Hepatocyte (in vitro differentiated cells): ENCODE results near the gene KCNK6. TPM values are rescaled to one million over a fixed set of nuclear protein-coding genes. Genes with fewer than 3 reads are reported as not detected.

Source experiments
- DNase-seq: peaks from one replicate; pipeline ENCODE4 v3.0.0-alpha.2; 2016; ENCODE audit warnings: low spot score
- H2AFZ ChIP-seq: fragments of 200-600 bp; sonication (generic); 2 replicates; pipeline ENCODE4 v1.6.0; 2016; ENCODE audit warnings: antibody characterized with exemption, mild to moderate bottlenecking
- H3K27ac ChIP-seq: fragments of 200-600 bp; sonication (generic); 2 replicates; pipeline ENCODE4 v1.5.1; 2016; ENCODE audit warnings: mild to moderate bottlenecking
- H3K27me3 ChIP-seq: fragments of 200-600 bp; sonication (generic); 2 replicates; pipeline ENCODE4 v1.6.1; 2016
- H3K36me3 ChIP-seq: fragments of 200-600 bp; sonication (generic); replicated peaks from 2 replicates; pipeline ENCODE4 v1.5.1; 2016; ENCODE audit warnings: low read depth; ENCODE audit not compliant: insufficient read depth
- H3K4me1 ChIP-seq: fragments of 200-600 bp; sonication (generic); 2 replicates; pipeline ENCODE4 v1.5.1; 2016; ENCODE audit warnings: mild to moderate bottlenecking, moderate library complexity; ENCODE audit not compliant: insufficient read depth
- H3K4me2 ChIP-seq: fragments of 200-600 bp; sonication (generic); 2 replicates; pipeline ENCODE4 v1.6.0; 2016
- H3K4me3 ChIP-seq: fragments of 200-600 bp; sonication (generic); 2 replicates; pipeline ENCODE4 v1.5.1; 2016; ENCODE audit warnings: mild to moderate bottlenecking
- H3K79me2 ChIP-seq: fragments of 200-600 bp; sonication (generic); 2 replicates; pipeline ENCODE4 v1.6.0; 2017; ENCODE audit warnings: mild to moderate bottlenecking
- H3K9me2 ChIP-seq: fragments of 200-600 bp; sonication (generic); replicated peaks from 2 replicates; pipeline ENCODE4 v1.6.0; 2017; ENCODE audit warnings: mild to moderate bottlenecking; ENCODE audit not compliant: insufficient read depth
- H3K9me3 ChIP-seq: fragments of 200-600 bp; sonication (generic); 2 replicates; pipeline ENCODE4 v1.5.1; 2016; ENCODE audit warnings: low read depth, mild to moderate bottlenecking
- H4K20me1 ChIP-seq: fragments of 200-600 bp; sonication (generic); 2 replicates; pipeline ENCODE4 v1.6.0; 2016; ENCODE audit warnings: mild to moderate bottlenecking; ENCODE audit not compliant: insufficient read depth, poor library complexity, severe bottlenecking
- CTCF ChIP-seq: fragments of 200-600 bp; sonication (generic); IDR thresholded peaks from 2 replicates; pipeline ENCODE4 v1.5.1; 2016; ENCODE audit warnings: antibody characterized with exemption, mild to moderate bottlenecking; ENCODE audit not compliant: poor library complexity
- EZH2 ChIP-seq: fragments of 200-600 bp; sonication (generic); IDR thresholded peaks from 2 replicates; pipeline ENCODE4 v1.6.1; 2016; ENCODE audit warnings: antibody characterized with exemption, mild to moderate bottlenecking, borderline replicate concordance
- EZH2phosphoT487 ChIP-seq: fragments of 200-600 bp; sonication (generic); IDR thresholded peaks from one replicate; pipeline ENCODE4 v1.6.1; 2018; ENCODE audit warnings: antibody characterized with exemption, mild to moderate bottlenecking, low read depth, moderate library complexity; ENCODE audit not compliant: unreplicated experiment, severe bottlenecking
- WGBS: methylation state at CpG from one replicate; pipeline ENCODE4 v1.1.6; 2016; ENCODE audit warnings: low lambda C conversion rate; ENCODE audit errors: missing lambda C conversion rate; 5-methylcytosine and 5-hydroxymethylcytosine counted together
- polyA plus RNA-seq: library from polyadenylated mRNA; unstranded; fragments of >200 nt; fragmentation: Nextera tagmentation; extraction: Ambion mirVana; gene quantifications from 2 replicates; pipeline ENCODE4 v1.2.1, GENCODE V29; 2016
- total RNA-seq: library from RNA; depleted of rRNA; stranded (reverse); fragments of >200 nt; gene quantifications from 2 replicates; pipeline ENCODE4 v1.2.3, GENCODE V29; 2014

Gene KCNK6
- total and polyA plus RNA-seq, 2 experiments from 2014 or later, result 9.0 to 16.0 TPM

- WGBS, result 94% methylated on average over 9 of the region's 9 CpGs
- no peak overlapping the region for H3K4me3 ChIP-seq
- H3K9me2 ChIP-seq, result no peaks in the 10 kb centered on the region
- H3K36me3 ChIP-seq, result no peaks in the 10 kb centered on the region
- H3K27me3 ChIP-seq, result peaks cover 31% of the 10 kb centered on the region
- no peak overlapping the region for H3K4me2 ChIP-seq
- no peaks in the 10 kb centered on the region for H3K9me3 ChIP-seq
- no peak overlapping the region for H3K27ac ChIP-seq
- peaks cover 8% of the 10 kb centered on the region for H3K4me1 ChIP-seq
- H3K79me2 ChIP-seq, result no peaks in the 10 kb centered on the region
- H4K20me1 ChIP-seq, result no peaks in the 10 kb centered on the region
- no peak for DNase-seq
- H2AFZ ChIP-seq, result no peak overlapping the region
- TF ChIP-seq EZH2 (no peak), CTCF (no peak), EZH2phosphoT487 (no peak)
Observed at GRCh38 chr19:38360351-38360750, 40.7 kb downstream of the KCNK6 start.

GRCh38 chr19:38360839-38361631 lies 41.4 kb downstream of the KCNK6 start:
- Histone ChIP-seq H2AFZ (peak overlapping the region; percentile 58), H3K9me3 (no peaks in the 10 kb centered on the region), H3K4me2 (peak overlapping the region; percentile 100), H4K20me1 (no peaks in the 10 kb centered on the region), H3K79me2 (no peaks in the 10 kb centered on the region), H3K36me3 (no peaks in the 10 kb centered on the region), H3K27me3 (peaks cover 31% of the 10 kb centered on the region), H3K27ac (no peak overlapping the region), H3K9me2 (no peaks in the 10 kb centered on the region), H3K4me1 (peaks cover 8% of the 10 kb centered on the region), H3K4me3 (peak overlapping the region; percentile 37)
- TF ChIP-seq CTCF, result no peak
- no peak for TF ChIP-seq EZH2phosphoT487
- no peak for TF ChIP-seq EZH2
- WGBS, result 40% methylated on average over 23 of the region's 23 CpGs
- no peak for DNase-seq

GRCh38 chr19:38361633-38362075 lies 42.0 kb downstream of the KCNK6 start:
- TF ChIP-seq EZH2, result no peak
- TF ChIP-seq CTCF, result no peak
- no peak for TF ChIP-seq EZH2phosphoT487
- no peaks in the 10 kb centered on the region for H4K20me1 ChIP-seq
- H3K27me3 ChIP-seq, result peaks cover 31% of the 10 kb centered on the region
- peak overlapping the region; percentile 100 for H3K4me2 ChIP-seq
- peaks cover 8% of the 10 kb centered on the region for H3K4me1 ChIP-seq
- no peaks in the 10 kb centered on the region for H3K36me3 ChIP-seq
- H3K4me3 ChIP-seq, result peak overlapping the region; percentile 37
- 0% methylated on average over 28 of the region's 37 CpGs for WGBS
- H3K27ac ChIP-seq, result no peak overlapping the region
- H3K9me3 ChIP-seq, result no peaks in the 10 kb centered on the region
- peak; percentile 91 for DNase-seq
- no peaks in the 10 kb centered on the region for H3K9me2 ChIP-seq
- H2AFZ ChIP-seq, result peak overlapping the region; percentile 58
- no peaks in the 10 kb centered on the region for H3K79me2 ChIP-seq
